Kidney epithelial cell (primary cell): ENCODE data around the gene ANKRD60. TPM values are rescaled to one million over a fixed set of nuclear protein-coding genes. Genes with fewer than 3 reads are reported as not detected.

Source experiments
- DNase-seq: peaks from one replicate; pipeline ENCODE4 v3.0.0-alpha.2; 2010; ENCODE audit warnings: low read depth
- H3K27me3 ChIP-seq: 2 replicates; pipeline ENCODE4 v1.6.0; 2011; ENCODE audit warnings: low read length; ENCODE audit not compliant: control insufficient read depth, insufficient read depth
- H3K36me3 ChIP-seq: 2 replicates; pipeline ENCODE4 v1.5.1; 2011; ENCODE audit warnings: low read length; ENCODE audit not compliant: control insufficient read depth, insufficient read depth
- H3K4me3 ChIP-seq: 2 replicates; pipeline ENCODE4 v1.5.1; 2011; ENCODE audit warnings: low read depth, mild to moderate bottlenecking, control low read depth, low read length
- total RNA-seq: library from RNA; depleted of rRNA; stranded (reverse); fragments of >200 nt; gene quantifications from 2 replicates; pipeline ENCODE4 v1.2.3, GENCODE V29; 2015
- TF ChIP-seq, protein P1 (sequence below): IDR thresholded peaks from 2 replicates; pipeline ENCODE4 v1.5.1; 2011; ENCODE audit warnings: mild to moderate bottlenecking, moderate library complexity, low read length, control low read depth, inconsistent platforms; ENCODE audit not compliant: insufficient read depth, poor library complexity, severe bottlenecking

The ANKRD60 gene
- total RNA-seq, 1 donor from 2014 or later = not detected

DNA sequence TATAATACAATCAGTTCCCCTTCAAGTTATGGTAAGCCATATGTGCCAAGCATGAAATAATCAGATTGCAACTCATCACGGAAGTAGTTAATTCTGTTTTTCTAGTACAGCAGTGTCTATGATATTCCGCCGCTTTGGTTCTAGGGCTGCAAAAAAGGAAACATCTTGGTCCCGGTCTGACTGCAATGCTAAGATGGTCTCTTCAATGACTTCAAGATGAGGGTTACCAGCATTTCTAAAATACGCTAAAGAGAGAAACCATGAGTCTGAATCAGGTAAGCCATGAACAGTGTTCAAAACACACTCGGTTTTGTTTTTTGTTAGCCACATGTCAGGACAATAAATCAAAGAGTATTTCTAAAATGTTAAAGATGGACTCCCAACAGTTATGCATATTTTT lies 3.2 kb upstream of the ANKRD60 start:
- H3K27me3 ChIP-seq = peaks cover 18% of the 10 kb centered on the region
- no peaks in the 10 kb centered on the region for H3K36me3 ChIP-seq
- H3K4me3 ChIP-seq = no peak overlapping the region
- TF ChIP-seq, protein P1, sequence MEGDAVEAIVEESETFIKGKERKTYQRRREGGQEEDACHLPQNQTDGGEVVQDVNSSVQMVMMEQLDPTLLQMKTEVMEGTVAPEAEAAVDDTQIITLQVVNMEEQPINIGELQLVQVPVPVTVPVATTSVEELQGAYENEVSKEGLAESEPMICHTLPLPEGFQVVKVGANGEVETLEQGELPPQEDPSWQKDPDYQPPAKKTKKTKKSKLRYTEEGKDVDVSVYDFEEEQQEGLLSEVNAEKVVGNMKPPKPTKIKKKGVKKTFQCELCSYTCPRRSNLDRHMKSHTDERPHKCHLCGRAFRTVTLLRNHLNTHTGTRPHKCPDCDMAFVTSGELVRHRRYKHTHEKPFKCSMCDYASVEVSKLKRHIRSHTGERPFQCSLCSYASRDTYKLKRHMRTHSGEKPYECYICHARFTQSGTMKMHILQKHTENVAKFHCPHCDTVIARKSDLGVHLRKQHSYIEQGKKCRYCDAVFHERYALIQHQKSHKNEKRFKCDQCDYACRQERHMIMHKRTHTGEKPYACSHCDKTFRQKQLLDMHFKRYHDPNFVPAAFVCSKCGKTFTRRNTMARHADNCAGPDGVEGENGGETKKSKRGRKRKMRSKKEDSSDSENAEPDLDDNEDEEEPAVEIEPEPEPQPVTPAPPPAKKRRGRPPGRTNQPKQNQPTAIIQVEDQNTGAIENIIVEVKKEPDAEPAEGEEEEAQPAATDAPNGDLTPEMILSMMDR = no peak
- DNase-seq = no peak

DNA sequence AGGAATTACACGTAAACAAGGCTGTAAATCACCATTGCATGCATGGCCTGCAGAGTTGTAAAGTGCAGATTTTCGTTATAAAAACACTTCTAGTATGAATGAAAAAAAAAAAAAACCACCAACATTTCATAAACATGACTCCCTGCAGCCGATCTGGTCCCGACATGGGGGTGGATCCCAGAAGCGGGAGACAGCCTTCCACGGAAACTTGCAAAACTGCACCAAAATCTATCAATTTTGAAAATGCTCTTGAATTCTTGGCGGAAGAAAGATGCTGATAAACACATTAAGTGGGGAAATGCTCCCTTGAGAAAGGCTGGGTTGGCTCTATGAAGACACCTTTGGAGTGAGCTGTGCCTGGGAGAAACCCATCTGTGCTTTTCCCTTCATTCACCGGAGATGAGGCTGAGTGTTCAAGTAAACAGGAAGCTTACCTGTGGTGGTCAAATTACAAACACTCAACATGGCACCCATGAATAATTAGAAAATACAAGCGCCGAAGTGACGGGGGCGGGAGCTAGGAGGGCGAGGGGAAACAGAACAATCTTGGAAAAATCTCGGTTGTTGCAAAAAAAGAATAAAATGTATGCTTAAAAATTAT lies 845 bp upstream of the ANKRD60 start:
- TF ChIP-seq, protein P1 = no peak
- H3K4me3 ChIP-seq = peak overlapping the region; percentile 22
- DNase-seq = no peak
- no peaks in the 10 kb centered on the region for H3K36me3 ChIP-seq
- peaks cover 27% of the 10 kb centered on the region for H3K27me3 ChIP-seq

DNA sequence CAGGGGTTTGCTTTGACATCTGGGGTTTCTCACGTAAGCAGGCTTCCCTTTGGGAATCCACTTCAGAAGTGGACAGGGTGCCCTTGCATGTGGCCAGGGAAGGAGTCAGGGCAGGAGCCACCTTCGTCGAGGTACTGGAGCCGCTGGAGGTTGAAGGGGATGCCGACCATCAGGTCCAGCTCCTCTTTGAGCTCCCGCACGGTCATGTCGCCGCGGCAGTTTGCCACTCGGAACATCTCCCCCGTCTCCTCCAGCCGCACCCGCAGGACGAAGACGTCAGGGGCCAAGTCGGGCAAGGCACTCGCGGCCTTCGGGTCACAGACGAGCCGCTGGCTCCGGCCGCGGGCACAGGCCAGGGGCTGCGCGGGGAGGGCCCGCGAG lies 360 bp downstream of the ANKRD60 start:
- no peak for DNase-seq
- H3K27me3 ChIP-seq = peaks cover 28% of the 10 kb centered on the region
- peak overlapping the region; percentile 4 for H3K4me3 ChIP-seq
- no peaks in the 10 kb centered on the region for H3K36me3 ChIP-seq
- TF ChIP-seq, protein P1 = no peak

DNA sequence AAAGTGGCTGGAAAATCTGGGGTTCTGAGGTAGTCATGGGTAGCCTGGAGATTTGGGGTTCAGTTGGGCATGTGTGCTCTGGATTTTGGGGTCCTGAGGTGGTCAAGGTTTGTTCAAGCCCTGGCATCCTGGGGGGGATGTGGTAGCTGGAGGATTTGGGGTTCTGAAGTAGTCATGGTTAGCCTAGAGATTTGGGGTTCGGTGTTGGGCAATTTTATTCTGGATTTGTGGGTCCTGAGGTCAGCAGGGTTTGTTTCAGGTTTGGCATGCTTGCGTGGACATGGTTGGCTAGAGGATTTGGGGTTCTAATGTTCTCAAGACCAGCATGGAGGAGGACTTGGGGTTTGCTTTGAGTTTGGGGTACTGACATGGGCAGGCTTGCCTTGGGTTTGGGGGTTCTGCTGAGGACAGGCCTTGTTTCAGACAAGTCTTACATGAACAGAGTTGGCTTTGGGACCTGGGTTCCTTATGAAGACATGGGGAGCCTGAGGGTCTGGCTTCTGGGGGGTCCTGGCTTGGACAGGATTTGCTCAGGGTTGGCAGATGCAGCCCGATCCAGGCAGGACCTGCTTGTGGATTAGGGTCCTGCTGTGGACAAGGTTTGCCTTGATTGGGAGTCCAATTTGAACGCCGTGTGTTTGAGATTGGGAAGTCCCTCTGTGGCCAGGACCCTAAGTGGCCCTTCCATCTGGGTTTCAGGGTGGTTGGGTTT lies 906 bp downstream of the ANKRD60 start:
- Histone ChIP-seq H3K4me3 (no peak overlapping the region), H3K27me3 (peaks cover 28% of the 10 kb centered on the region), H3K36me3 (no peaks in the 10 kb centered on the region)
- no peak for DNase-seq
- TF ChIP-seq, protein P1 = no peak

DNA sequence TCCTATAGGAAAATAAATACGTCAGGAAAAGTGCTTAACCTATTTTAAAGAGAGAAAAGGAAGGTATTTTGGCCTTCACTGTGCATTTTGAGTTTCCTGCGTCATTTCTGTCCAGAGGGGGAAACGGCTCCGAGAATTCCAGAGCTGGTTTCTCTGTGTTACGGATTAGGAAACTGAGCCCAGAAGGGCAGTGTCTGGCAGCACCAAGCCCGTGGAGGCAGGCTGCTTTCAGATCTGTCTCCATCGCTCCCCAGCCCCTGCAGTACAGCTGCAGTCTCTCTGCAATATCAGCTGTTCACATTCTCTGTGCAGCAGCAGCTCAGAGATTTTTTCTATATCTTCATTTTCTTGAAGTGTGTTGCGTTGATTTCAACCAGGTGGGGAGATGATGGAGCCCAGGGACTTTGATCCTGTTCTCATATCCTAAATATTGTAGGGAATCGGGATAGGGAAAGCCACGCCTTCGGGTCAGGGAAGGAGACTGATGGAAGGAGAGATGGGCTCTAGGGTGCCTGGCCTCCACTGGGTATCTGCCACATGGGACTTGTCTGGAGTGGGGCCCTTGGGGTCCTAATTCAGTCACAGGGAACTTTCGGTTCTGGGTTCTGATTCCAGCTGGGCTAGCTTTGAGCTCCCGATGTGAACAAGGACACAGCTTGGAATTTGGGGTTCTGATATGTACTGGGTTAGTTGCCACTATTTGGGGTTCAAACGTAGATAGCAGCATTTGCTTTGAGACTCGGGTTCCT lies 2.8 kb downstream of the ANKRD60 start:
- no peak for DNase-seq
- TF ChIP-seq, protein P1 = no peak
- no peak overlapping the region for H3K4me3 ChIP-seq
- H3K27me3 ChIP-seq = peaks cover 44% of the 10 kb centered on the region
- no peaks in the 10 kb centered on the region for H3K36me3 ChIP-seq
